ENCODE measurements around the gene OSBP2. TPM values are rescaled to one million over a fixed set of nuclear protein-coding genes. Genes with fewer than 3 reads are reported as not detected.

OSBP2 gene
- total RNA-seq, 1 donor from 2014 or later, result 22.2 TPM

DNA sequence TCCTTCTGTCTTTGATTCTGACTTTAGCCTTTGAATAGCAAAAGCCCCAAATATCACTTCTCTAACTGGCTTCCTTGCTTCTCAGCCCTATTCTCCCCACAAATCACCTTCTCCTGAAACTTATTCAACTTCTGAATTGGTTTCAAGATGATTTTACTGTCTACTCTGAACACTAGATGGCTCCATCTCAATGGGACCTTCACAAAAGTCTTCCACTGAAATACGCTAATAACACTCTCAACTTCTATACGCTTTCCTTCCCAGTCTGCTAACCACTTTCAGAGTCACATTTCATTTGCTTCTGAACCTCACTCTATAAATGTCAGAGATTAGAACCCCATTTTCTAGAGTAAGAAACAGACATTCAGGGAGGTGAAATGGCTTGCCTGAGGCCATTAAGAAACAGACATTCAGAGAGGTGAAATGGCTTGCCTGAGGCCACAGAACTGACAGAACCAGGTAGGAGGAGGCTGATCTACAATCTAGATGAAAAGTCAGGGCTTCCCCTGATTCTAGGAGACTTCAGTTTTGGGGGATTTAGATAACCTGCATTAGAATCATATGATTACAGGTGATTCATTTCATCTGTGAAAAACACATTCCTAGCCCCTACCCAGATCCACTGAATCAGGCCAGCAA, 253.3 kb downstream of the OSBP2 start:
- TF ChIP-seq, protein P1, sequence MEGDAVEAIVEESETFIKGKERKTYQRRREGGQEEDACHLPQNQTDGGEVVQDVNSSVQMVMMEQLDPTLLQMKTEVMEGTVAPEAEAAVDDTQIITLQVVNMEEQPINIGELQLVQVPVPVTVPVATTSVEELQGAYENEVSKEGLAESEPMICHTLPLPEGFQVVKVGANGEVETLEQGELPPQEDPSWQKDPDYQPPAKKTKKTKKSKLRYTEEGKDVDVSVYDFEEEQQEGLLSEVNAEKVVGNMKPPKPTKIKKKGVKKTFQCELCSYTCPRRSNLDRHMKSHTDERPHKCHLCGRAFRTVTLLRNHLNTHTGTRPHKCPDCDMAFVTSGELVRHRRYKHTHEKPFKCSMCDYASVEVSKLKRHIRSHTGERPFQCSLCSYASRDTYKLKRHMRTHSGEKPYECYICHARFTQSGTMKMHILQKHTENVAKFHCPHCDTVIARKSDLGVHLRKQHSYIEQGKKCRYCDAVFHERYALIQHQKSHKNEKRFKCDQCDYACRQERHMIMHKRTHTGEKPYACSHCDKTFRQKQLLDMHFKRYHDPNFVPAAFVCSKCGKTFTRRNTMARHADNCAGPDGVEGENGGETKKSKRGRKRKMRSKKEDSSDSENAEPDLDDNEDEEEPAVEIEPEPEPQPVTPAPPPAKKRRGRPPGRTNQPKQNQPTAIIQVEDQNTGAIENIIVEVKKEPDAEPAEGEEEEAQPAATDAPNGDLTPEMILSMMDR (IDR thresholded peaks at IDR 0.05; ENCODE audit: borderline replicate concordance), result peak; percentile 79
- Histone ChIP-seq H3K4me3 (no peak overlapping the region), H3K27ac (replicated peaks) (peak overlapping the region; percentile 75), H3K36me3 (peaks cover 94% of the 10 kb centered on the region), H3K4me1 (peaks cover 40% of the 10 kb centered on the region), H3K9me3 (replicated peaks) (no peaks in the 10 kb centered on the region), H3K27me3 (ENCODE audit: low read depth) (no peaks in the 10 kb centered on the region)
- intact Hi-C loops (cut with micrococcal nuclease), result loop anchor here (5.0 kb wide), 2 partner anchors 139 to 199 kb away; no protein-coding TSS in a partner anchor
- no peak for DNase-seq

DNA sequence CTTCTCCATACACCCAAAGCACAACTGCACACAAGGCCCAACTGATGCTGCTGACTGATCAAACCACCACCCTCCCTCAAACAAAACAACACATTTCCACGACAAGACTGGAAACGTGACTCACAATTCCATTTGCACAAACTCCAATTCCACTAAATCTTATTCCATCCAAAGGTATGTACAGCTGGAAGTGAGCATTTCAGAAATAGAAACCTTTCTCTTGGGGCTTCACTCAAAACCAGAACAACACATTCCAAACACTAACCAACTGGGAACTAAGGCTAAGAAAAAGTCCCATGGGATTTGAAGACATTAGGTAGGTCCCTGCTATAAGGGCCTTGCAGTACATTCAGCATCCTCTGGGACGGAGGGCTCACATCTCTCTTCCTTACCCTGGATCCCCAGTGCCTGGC, 254.3 kb downstream of the OSBP2 start:
- H3K9me3 ChIP-seq (replicated peaks), result no peaks in the 10 kb centered on the region
- DNase-seq, result no peak
- TF ChIP-seq, protein P1 (IDR thresholded peaks at IDR 0.05; ENCODE audit: borderline replicate concordance), result no peak
- H3K27ac ChIP-seq (replicated peaks), result peak overlapping the region; percentile 13
- H3K27me3 ChIP-seq (ENCODE audit: low read depth), result no peaks in the 10 kb centered on the region
- peaks cover 40% of the 10 kb centered on the region for H3K4me1 ChIP-seq
- intact Hi-C loops (cut with micrococcal nuclease), result loop anchor here (5.0 kb wide), 2 partner anchors 138 to 198 kb away; no protein-coding TSS in a partner anchor
- H3K36me3 ChIP-seq, result peaks cover 94% of the 10 kb centered on the region
- H3K4me3 ChIP-seq, result no peak overlapping the region

DNA sequence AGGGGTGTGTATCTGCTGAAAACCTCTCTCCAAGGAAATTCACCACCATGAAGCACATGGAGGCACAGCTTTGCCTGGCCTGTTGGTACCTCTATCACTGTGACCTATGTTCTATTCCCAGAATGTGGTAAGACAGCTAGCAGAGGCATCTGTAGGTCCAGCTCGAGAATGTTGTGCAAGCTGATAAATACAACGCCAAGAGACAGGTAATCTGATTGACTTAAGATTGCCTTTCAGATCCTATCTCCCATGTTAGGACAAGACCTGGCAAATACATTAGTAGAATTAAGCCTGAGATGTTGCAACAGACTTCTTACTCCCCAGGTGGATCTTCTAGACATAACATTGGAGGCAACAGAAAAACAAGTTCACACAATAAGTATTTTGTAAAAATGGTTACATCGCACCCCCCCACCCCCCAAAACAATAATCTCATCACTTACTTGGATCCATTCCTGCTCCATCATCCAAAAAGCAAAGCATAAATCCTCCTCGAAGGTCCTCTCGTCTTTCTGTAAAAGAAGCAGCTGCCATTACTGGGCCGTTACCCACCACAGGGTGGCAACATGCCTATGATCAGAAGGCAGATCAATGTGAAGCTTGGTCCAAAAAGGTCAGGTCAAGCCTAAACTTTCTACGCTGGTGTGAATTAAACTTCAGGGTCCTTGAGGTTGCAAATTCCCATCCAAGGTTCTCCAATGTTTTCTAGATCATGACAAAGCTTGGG, 255.4 kb downstream of the OSBP2 start:
- Histone ChIP-seq H3K27me3 (ENCODE audit: low read depth) (no peaks in the 10 kb centered on the region), H3K9me3 (replicated peaks) (no peaks in the 10 kb centered on the region), H3K4me1 (peaks cover 40% of the 10 kb centered on the region), H3K27ac (replicated peaks) (no peak overlapping the region), H3K4me3 (no peak overlapping the region), H3K36me3 (peaks cover 92% of the 10 kb centered on the region)
- TF ChIP-seq, protein P1 (IDR thresholded peaks at IDR 0.05; ENCODE audit: borderline replicate concordance), result no peak
- intact Hi-C loops (cut with micrococcal nuclease), result loop anchor here (5.0 kb wide), 2 partner anchors 137 to 197 kb away; no protein-coding TSS in a partner anchor
- DNase-seq, result no peak

DNA sequence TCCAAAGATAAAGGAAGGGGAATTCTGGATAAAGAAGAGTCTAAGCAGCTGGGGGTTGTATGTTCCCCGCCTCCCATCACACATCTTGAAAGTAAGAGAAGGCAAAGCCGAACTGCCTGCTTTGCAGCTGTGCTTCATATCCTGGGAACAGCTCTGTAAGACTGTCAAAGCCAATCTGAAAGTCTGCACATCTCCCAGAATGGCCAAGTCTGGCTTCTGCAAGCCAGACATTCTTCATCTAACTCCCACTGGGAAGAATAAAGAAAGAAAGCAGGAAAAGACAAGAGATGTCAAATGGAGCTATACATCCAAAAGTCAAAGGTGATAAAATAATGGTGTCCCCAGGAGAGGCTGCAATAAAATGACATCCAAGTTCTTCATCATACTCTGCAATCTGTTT, 258.5 kb downstream of the OSBP2 start:
- peaks cover 89% of the 10 kb centered on the region for H3K36me3 ChIP-seq
- intact Hi-C loops (cut with micrococcal nuclease), result no loop called here
- no peaks in the 10 kb centered on the region for H3K27me3 ChIP-seq (ENCODE audit: low read depth)
- no peak overlapping the region for H3K4me3 ChIP-seq
- no peak for DNase-seq
- no peaks in the 10 kb centered on the region for H3K9me3 ChIP-seq (replicated peaks)
- H3K4me1 ChIP-seq, result peaks cover 21% of the 10 kb centered on the region
- H3K27ac ChIP-seq (replicated peaks), result no peak overlapping the region
- TF ChIP-seq, protein P1 (IDR thresholded peaks at IDR 0.05; ENCODE audit: borderline replicate concordance), result no peak

DNA sequence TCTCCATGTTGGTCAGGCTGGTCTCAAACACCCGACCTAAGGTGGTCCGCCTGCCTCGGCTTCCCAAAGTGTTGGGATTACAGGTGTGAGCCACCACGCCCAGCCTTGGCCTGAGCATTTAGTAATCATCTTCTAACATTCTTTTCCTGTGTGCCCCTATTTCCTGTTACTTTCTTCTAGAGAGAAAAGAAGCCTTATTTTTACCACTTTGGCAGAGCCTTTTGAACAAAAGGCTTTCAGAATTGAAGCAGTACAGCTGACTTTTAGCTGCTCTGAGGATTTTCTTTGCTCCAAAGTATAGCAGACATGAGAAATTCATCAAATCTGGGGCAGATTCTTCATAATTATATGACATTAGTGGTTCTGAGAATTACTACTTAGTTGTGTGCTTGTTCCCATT, 260.5 kb downstream of the OSBP2 start:
- H3K9me3 ChIP-seq (replicated peaks), result no peaks in the 10 kb centered on the region
- H3K4me3 ChIP-seq, result no peak overlapping the region
- no peaks in the 10 kb centered on the region for H3K27me3 ChIP-seq (ENCODE audit: low read depth)
- peaks cover 8% of the 10 kb centered on the region for H3K4me1 ChIP-seq
- no peak overlapping the region for H3K27ac ChIP-seq (replicated peaks)
- DNase-seq, result no peak
- TF ChIP-seq, protein P1 (IDR thresholded peaks at IDR 0.05; ENCODE audit: borderline replicate concordance), result no peak
- intact Hi-C loops (cut with micrococcal nuclease), result no loop called here
- H3K36me3 ChIP-seq, result peaks cover 70% of the 10 kb centered on the region

Small RNA genes within 50 kb of the gene (microRNA-seq; reads per million reads assigned to microRNA genes)
- gene MIR3200, result 22.5 reads per million, percentile 40 among the genes with 10 or more reads in this experiment

Other genes starting within 250 kb of the OSBP2 start
- not detected for gene SEC14L3, start 222.9 kb upstream of the OSBP2 start, total RNA-seq
- 0.11 TPM for gene SEC14L4, start 189.2 kb upstream of the OSBP2 start, total RNA-seq
- not detected for gene SEC14L6, start 148.1 kb upstream of the OSBP2 start, total RNA-seq
- 0.16 TPM for gene GAL3ST1, start 120.2 kb upstream of the OSBP2 start, total RNA-seq
- 23.1 TPM for gene PES1, start 103.0 kb upstream of the OSBP2 start, total RNA-seq
- gene TCN2, start 87.7 kb upstream of the OSBP2 start, total RNA-seq, result 14.1 TPM
- gene SLC35E4, start 59.1 kb upstream of the OSBP2 start, total RNA-seq, result 3.8 TPM
- gene DUSP18, start 27.0 kb upstream of the OSBP2 start, total RNA-seq, result 2.7 TPM

All from left ventricle myocardium inferior (tissue), 1 donor.